Mucosa of rectum (tissue), 2 donors: Measurements from ENCODE around the gene INSL3.

Source experiments
- H3K27ac ChIP-seq, 2 donors: one replicate each; pipeline ENCODE4 v1.7.0; 2013; ENCODE audit warnings: inconsistent platforms in 2 of 2, low read depth in 2 of 2, low read length in 2 of 2
- H3K27me3 ChIP-seq, 2 donors: one replicate each; pipeline ENCODE4 v1.7.0; 2013; ENCODE audit warnings: low read length in 2 of 2; ENCODE audit not compliant: control insufficient read depth in 2 of 2, insufficient read depth in 2 of 2
- H3K36me3 ChIP-seq, 2 donors: one replicate each; pipeline ENCODE4 v1.7.0; 2013; ENCODE audit warnings: low read length in 2 of 2; ENCODE audit not compliant: control insufficient read depth in 2 of 2, insufficient read depth in 2 of 2
- H3K4me1 ChIP-seq, 2 donors: one replicate each; pipeline ENCODE4 v1.7.0; 2013; ENCODE audit warnings: low read length in 2 of 2, mild to moderate bottlenecking in 1 of 2; ENCODE audit not compliant: control insufficient read depth in 2 of 2, insufficient read depth in 2 of 2
- H3K4me3 ChIP-seq, 2 donors: one replicate each; pipeline ENCODE4 v1.7.0; 2013; ENCODE audit warnings: low read length in 2 of 2
- H3K9ac ChIP-seq, 2 donors: one replicate each; pipeline ENCODE4 v1.7.0; 2013; ENCODE audit warnings: low read length in 2 of 2, low read depth in 1 of 2, mild to moderate bottlenecking in 1 of 2
- H3K9me3 ChIP-seq, 2 donors: one replicate each; pipeline ENCODE4 v1.7.0; 2013; ENCODE audit warnings: low read length in 2 of 2; ENCODE audit not compliant: control insufficient read depth in 2 of 2
- donor health status: healthy.
- donor health status: Normal muscosa, but diverticular disease.

INSL3 gene

DNA sequence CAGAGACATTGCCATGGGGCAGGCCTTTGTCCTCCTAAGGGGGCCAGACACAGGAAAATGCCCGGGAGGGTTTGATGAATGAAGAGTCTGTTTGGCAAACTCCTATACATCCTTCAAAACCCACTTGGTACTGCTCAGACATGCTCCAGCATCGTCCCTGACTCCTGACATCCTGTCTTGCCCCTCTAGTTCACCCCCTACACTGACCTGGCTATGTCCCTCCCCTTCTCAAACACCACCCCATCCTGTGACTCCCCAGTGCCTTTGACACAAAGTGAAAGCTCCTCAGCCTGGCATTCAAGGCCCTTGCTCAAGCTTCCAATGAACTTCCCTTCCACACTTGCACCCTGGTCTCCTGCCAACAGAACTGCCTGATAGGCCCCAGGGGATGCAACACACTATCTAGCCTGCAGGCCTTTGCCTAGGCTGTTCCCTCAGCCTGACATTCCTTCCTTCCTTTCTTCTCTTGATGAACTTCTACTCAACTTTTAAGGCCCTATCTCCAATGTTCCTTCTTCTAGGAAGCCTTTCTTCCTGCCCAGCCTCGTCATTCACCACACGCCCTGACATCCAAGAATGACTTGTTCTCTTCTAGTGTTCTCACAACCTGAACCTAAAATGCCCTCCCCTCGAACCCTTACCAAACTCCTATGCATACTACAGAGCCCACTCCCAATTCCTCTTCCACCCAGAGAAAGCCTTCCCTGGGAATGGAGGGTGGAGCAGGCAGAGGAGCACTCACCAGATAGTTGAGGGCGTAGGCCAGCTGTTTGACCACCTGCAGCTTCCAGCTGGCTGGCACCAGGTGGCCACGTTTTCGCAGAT lies 14.1 kb upstream of the INSL3 start:
- H3K9me3 ChIP-seq = no peaks in the 10 kb centered on the region
- no peaks in the 10 kb centered on the region for H3K4me1 ChIP-seq
- no peak overlapping the region for H3K27ac ChIP-seq
- H3K27me3 ChIP-seq = peaks cover 8 to 13% of the 10 kb centered on the region in 2 donors
- H3K9ac ChIP-seq = no peak overlapping the region
- H3K36me3 ChIP-seq = peaks cover 0 to 4% of the 10 kb centered on the region in 2 donors
- H3K4me3 ChIP-seq = no peak overlapping the region

GRCh38 chr19:17834350-17835181 lies 13.2 kb upstream of the INSL3 start:
- Histone ChIP-seq H3K9ac (no peak overlapping the region), H3K36me3 (peaks cover 0 to 4% of the 10 kb centered on the region in 2 donors), H3K4me3 (no peak overlapping the region), H3K4me1 (no peaks in the 10 kb centered on the region), H3K27ac (no peak overlapping the region), H3K9me3 (no peaks in the 10 kb centered on the region), H3K27me3 (peaks cover 8 to 13% of the 10 kb centered on the region in 2 donors)

- H3K27me3 ChIP-seq = peaks cover 8 to 10% of the 10 kb centered on the region in 2 donors
- H3K36me3 ChIP-seq = peaks cover 0 to 4% of the 10 kb centered on the region in 2 donors
- no peak overlapping the region for H3K4me3 ChIP-seq
- H3K27ac ChIP-seq = no peak overlapping the region
- H3K4me1 ChIP-seq = no peaks in the 10 kb centered on the region
- no peak overlapping the region for H3K9ac ChIP-seq
- H3K9me3 ChIP-seq = no peaks in the 10 kb centered on the region
Observed at GRCh38 chr19:17832443-17833208, 11.3 kb upstream of the INSL3 start.

- Histone ChIP-seq H3K27ac (no peak overlapping the region), H3K9me3 (no peaks in the 10 kb centered on the region), H3K4me1 (no peaks in the 10 kb centered on the region), H3K4me3 (no peak overlapping the region), H3K27me3 (peaks cover 8 to 10% of the 10 kb centered on the region in 2 donors), H3K9ac (no peak overlapping the region), H3K36me3 (peaks cover 0 to 3% of the 10 kb centered on the region in 2 donors)
Observed at GRCh38 chr19:17831419-17831888, 10.1 kb upstream of the INSL3 start.

GRCh38 chr19:17830567-17831418 lies 9.5 kb upstream of the INSL3 start:
- H3K27me3 ChIP-seq = peaks cover 8 to 10% of the 10 kb centered on the region in 2 donors
- no peak overlapping the region for H3K9ac ChIP-seq
- H3K4me1 ChIP-seq = no peaks in the 10 kb centered on the region
- no peak overlapping the region for H3K27ac ChIP-seq
- H3K36me3 ChIP-seq = peaks cover 0 to under 1% of the 10 kb centered on the region in 2 donors
- H3K9me3 ChIP-seq = no peaks in the 10 kb centered on the region
- no peak overlapping the region for H3K4me3 ChIP-seq

GRCh38 chr19:17829855-17830566 lies 8.7 kb upstream of the INSL3 start:
- no peak overlapping the region for H3K9ac ChIP-seq
- no peaks in the 10 kb centered on the region for H3K9me3 ChIP-seq
- no peaks in the 10 kb centered on the region for H3K4me1 ChIP-seq
- no peaks in the 10 kb centered on the region for H3K36me3 ChIP-seq
- H3K4me3 ChIP-seq = no peak overlapping the region
- no peak overlapping the region for H3K27ac ChIP-seq
- H3K27me3 ChIP-seq = peaks cover 8 to 10% of the 10 kb centered on the region in 2 donors

- H3K36me3 ChIP-seq = no peaks in the 10 kb centered on the region
- H3K27ac ChIP-seq = no peak overlapping the region
- no peak overlapping the region for H3K9ac ChIP-seq
- H3K4me1 ChIP-seq = no peaks in the 10 kb centered on the region
- no peak overlapping the region for H3K4me3 ChIP-seq
- H3K27me3 ChIP-seq = no peaks in the 10 kb centered on the region
- H3K9me3 ChIP-seq = no peaks in the 10 kb centered on the region
Observed at GRCh38 chr19:17826508-17827056, 5.3 kb upstream of the INSL3 start.

GRCh38 chr19:17824339-17824738 lies 3.0 kb upstream of the INSL3 start:
- H3K9ac ChIP-seq = no peak overlapping the region
- no peaks in the 10 kb centered on the region for H3K36me3 ChIP-seq
- no peak overlapping the region for H3K4me3 ChIP-seq
- no peak overlapping the region for H3K27ac ChIP-seq
- no peaks in the 10 kb centered on the region for H3K27me3 ChIP-seq
- no peaks in the 10 kb centered on the region for H3K9me3 ChIP-seq
- H3K4me1 ChIP-seq = no peaks in the 10 kb centered on the region
